NB4 (cell line): ENCODE results near the gene CPSF7.
"Not testable (repeated sequence)": the region's sequence is repeated elsewhere in the genome, so short reads cannot be mapped to it uniquely, and the experiment has no call there.

Experiments used
- DNase-seq: peaks from one replicate; pipeline ENCODE4 v3.0.0; 2010; ENCODE audit warnings: low read depth
- H3K4me3 ChIP-seq: one replicate; pipeline ENCODE4 v1.5.1; 2011; ENCODE audit warnings: mild to moderate bottlenecking, low read depth, low read length, moderate library complexity
- MAX ChIP-seq: IDR thresholded peaks from 2 replicates; pipeline ENCODE4 v1.6.1; 2011; ENCODE audit warnings: low read depth, low read length
- MYC ChIP-seq: IDR thresholded peaks from 2 replicates; pipeline ENCODE4 v1.6.1; 2011; ENCODE audit warnings: low read depth, low read length
- POLR2A ChIP-seq: IDR thresholded peaks from 2 replicates; pipeline ENCODE4 v1.6.1; 2011; ENCODE audit warnings: mild to moderate bottlenecking; ENCODE audit not compliant: insufficient read length; ENCODE audit errors: extremely low read depth
- TF ChIP-seq, protein P1 (sequence below): IDR thresholded peaks from one replicate; pipeline ENCODE4 v1.5.1; 2012; ENCODE audit warnings: low read depth, low read length

The CPSF7 gene

GRCh38 chr11:61437496-61437895, 7.7 kb upstream of the CPSF7 start:
- DNase-seq, result no peak
- H3K4me3 ChIP-seq, result no peak overlapping the region
- TF ChIP-seq, protein P1, sequence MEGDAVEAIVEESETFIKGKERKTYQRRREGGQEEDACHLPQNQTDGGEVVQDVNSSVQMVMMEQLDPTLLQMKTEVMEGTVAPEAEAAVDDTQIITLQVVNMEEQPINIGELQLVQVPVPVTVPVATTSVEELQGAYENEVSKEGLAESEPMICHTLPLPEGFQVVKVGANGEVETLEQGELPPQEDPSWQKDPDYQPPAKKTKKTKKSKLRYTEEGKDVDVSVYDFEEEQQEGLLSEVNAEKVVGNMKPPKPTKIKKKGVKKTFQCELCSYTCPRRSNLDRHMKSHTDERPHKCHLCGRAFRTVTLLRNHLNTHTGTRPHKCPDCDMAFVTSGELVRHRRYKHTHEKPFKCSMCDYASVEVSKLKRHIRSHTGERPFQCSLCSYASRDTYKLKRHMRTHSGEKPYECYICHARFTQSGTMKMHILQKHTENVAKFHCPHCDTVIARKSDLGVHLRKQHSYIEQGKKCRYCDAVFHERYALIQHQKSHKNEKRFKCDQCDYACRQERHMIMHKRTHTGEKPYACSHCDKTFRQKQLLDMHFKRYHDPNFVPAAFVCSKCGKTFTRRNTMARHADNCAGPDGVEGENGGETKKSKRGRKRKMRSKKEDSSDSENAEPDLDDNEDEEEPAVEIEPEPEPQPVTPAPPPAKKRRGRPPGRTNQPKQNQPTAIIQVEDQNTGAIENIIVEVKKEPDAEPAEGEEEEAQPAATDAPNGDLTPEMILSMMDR, result no peak
- TF ChIP-seq MAX (no peak), MYC (no peak), POLR2A (no peak)

DNA sequence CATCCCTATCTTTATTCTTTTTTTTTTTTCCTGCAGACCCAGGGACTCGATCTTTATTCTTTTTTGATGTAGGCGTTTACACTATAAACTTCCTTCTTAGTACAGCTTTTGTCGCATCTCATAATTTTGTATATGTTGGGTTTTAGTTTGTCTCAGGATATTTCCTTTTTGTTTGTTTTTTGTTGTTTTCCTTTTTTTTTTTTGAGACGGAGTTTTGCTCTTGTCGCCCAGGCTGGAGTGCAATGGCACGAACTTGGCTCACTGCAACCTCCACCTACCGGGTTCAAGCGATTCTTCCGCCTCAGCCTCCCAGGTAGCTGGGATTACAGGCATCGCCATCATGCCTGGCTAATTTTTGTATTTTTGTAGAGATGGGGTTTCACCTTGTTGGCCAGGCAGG, 1.1 kb upstream of the CPSF7 start:
- DNase-seq, result not testable (repeated sequence)
- peak overlapping the region; percentile 86 for H3K4me3 ChIP-seq

DNA sequence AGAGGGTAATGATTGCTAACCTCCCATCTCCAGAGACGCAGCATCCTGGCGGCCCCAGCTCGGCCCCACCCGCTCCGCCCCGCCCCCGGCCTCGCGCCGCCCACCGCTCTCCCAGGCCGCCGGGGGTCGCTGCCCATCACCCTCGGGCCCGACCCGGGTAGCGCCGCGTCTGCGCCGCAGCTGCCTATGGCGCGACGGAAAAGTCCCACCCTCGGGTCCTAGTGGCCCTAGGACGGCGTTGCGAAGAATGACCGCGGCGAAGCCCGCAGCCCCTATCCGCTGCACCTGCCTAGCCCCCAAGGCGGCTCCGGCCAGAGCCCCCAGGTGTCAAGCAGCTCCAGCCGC, 457 bp downstream of the CPSF7 start:
- TF ChIP-seq MAX (peak; percentile 34), MYC (no peak; the same call in none of the 2 replicates), POLR2A (no peak)
- TF ChIP-seq, protein P1, result peak; percentile 21
- peak; percentile 87 for DNase-seq
- peak overlapping the region; percentile 89 for H3K4me3 ChIP-seq

- H3K4me3 ChIP-seq, result no peak overlapping the region
- DNase-seq, result no peak
- TF ChIP-seq MAX (no peak), POLR2A (no peak), MYC (no peak)
- TF ChIP-seq, protein P1, result no peak
Measured at GRCh38 chr11:61425367-61426131, 4.2 kb downstream of the CPSF7 start.

DNA sequence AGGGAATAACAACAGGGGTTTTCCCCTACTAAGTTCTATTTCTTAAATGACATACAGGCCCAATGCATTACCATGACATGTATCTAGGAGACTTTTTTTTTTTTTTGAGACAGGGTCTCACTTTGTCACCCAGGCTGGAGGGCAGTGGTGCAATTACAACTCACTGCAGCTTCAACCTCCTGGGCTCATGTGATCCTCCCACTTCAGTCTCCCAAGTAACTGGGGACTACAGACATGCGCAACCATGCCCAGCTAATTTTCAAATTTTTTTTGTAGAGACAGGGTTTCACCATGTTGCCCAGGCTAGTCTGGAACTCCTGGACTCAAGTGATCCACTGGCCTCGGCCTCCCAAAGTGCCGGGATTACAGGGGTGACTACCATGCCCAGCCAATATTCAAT, 7.5 kb downstream of the CPSF7 start:
- TF ChIP-seq POLR2A (no peak), MAX (no peak), MYC (no peak)
- TF ChIP-seq, protein P1, result no peak
- H3K4me3 ChIP-seq, result no peak overlapping the region
- DNase-seq, result no peak

GRCh38 chr11:61418136-61418535, 11.6 kb downstream of the CPSF7 start:
- no peak overlapping the region for H3K4me3 ChIP-seq
- TF ChIP-seq, protein P1, result no peak
- TF ChIP-seq MYC (no peak), MAX (no peak), POLR2A (no peak)
- DNase-seq, result no peak
